SK-N-SH (cell line): ENCODE results near the gene DDX17. TPM values are rescaled to one million over a fixed set of nuclear protein-coding genes. Genes with fewer than 3 reads are reported as not detected.

ENCODE experiments used
- CTCF ChIA-PET: fragments of 300-600, 350-600 bp; formaldehyde crosslinking; extraction: SDS; loops from one replicate; lab custom pipeline; 2021; lab: Yijun Ruan, JAX
- POLR2A ChIA-PET: fragments of 350-600 bp; sonication (Branson Sonifier 250); formaldehyde crosslinking; extraction: SDS; loops from one replicate; lab custom pipeline; 2020; ENCODE audit warnings: antibody characterized with exemption, inconsistent platforms; lab: Yijun Ruan, JAX
- DNase-seq: peaks from one replicate; pipeline ENCODE4 v3.0.0; 2012
- H2AFZ ChIP-seq: fragments of 200-600 bp; sonication (generic); 2 replicates; pipeline ENCODE4 v1.8.1; 2016; ENCODE audit warnings: antibody characterized with exemption, mild to moderate bottlenecking, low read depth
- H3F3A ChIP-seq: fragments of 200-600 bp; sonication (generic); replicated peaks from 2 replicates; pipeline ENCODE3; 2016; ENCODE audit warnings: antibody characterized with exemption, mild to moderate bottlenecking; ENCODE audit not compliant: insufficient read depth
- H3K27ac ChIP-seq, 2 experiments: fragments of 200-500 bp in 1 of 2; fragments of 200-600 bp in 1 of 2; sonication (Bioruptor generic) in 1 of 2; sonication (generic), shearing (Covaris generic) in 1 of 2; 2 replicates each; pipeline versions ENCODE4 v1.5.1 to v1.6.1; 2014 to 2016; ENCODE audit warnings: low read depth in 2 of 2, inconsistent platforms in 1 of 2, low read length in 1 of 2, mild to moderate bottlenecking in 1 of 2, mixed read lengths in 1 of 2
- H3K27me3 ChIP-seq: fragments of 200-600 bp; sonication (generic), shearing (Covaris generic); 2 replicates; pipeline ENCODE4 v1.6.1; 2016; ENCODE audit warnings: mixed run types; ENCODE audit not compliant: insufficient read depth
- H3K36me3 ChIP-seq, 2 experiments: fragments of 200-500 bp in 1 of 2; fragments of 200-600 bp in 1 of 2; sonication (Bioruptor generic) in 1 of 2; sonication (generic) in 1 of 2; replicated peaks in 1 of 2; 2 replicates each; pipeline versions ENCODE3 to v1.5.1; 2014 to 2016; ENCODE audit warnings: low read length in 1 of 2, mild to moderate bottlenecking in 1 of 2; ENCODE audit not compliant: insufficient read depth in 2 of 2, control insufficient read depth in 1 of 2
- H3K4me1 ChIP-seq, 2 experiments: fragments of 200-500 bp in 1 of 2; fragments of 200-600 bp in 1 of 2; sonication (Bioruptor generic) in 1 of 2; sonication (generic), shearing (Covaris generic) in 1 of 2; 2 replicates each; pipeline versions ENCODE4 v1.5.1 to v1.6.1; 2014 to 2016; ENCODE audit warnings: low read depth in 1 of 2, low read length in 1 of 2, mixed run types in 1 of 2; ENCODE audit not compliant: insufficient read depth in 2 of 2, control insufficient read depth in 1 of 2
- H3K4me2 ChIP-seq: fragments of 200-600 bp; sonication (generic), shearing (Covaris generic); 2 replicates; pipeline ENCODE4 v1.6.1; 2017; ENCODE audit warnings: mixed run types
- H3K4me3 ChIP-seq, 2 experiments: fragments of 200-500 bp in 1 of 2; fragments of 200-600 bp in 1 of 2; sonication (Bioruptor generic) in 1 of 2; sonication (generic), shearing (Covaris generic) in 1 of 2; 2 replicates each; pipeline versions ENCODE4 v1.5.1 to v1.8.1; 2014 to 2016; ENCODE audit warnings: low read depth in 2 of 2, inconsistent platforms in 1 of 2, low read length in 1 of 2, mild to moderate bottlenecking in 1 of 2, mixed read lengths in 1 of 2, moderate library complexity in 1 of 2
- H3K79me2 ChIP-seq: fragments of 200-600 bp; sonication (generic); 2 replicates; pipeline ENCODE4 v1.8.1; 2017; ENCODE audit warnings: mild to moderate bottlenecking; ENCODE audit not compliant: insufficient read depth
- H3K9ac ChIP-seq: fragments of 200-600 bp; sonication (generic); 2 replicates; pipeline ENCODE4 v1.6.1; 2017; ENCODE audit warnings: mixed run types
- H3K9me2 ChIP-seq: fragments of 200-600 bp; sonication (generic); 2 replicates; pipeline ENCODE4 v1.6.1; 2017; ENCODE audit warnings: mixed run types
- H3K9me3 ChIP-seq: fragments of 200-600 bp; sonication (generic); 2 replicates; pipeline ENCODE4 v1.6.1; 2017; ENCODE audit warnings: mixed run types, mild to moderate bottlenecking, moderate library complexity
- H4K20me1 ChIP-seq: fragments of 200-600 bp; sonication (generic); 2 replicates; pipeline ENCODE4 v1.6.1; 2017; ENCODE audit warnings: mild to moderate bottlenecking, mixed run types; ENCODE audit not compliant: insufficient read depth
- CHD2 ChIP-seq: fragments of 150-350 bp; IDR thresholded peaks from 2 replicates; pipeline ENCODE4 v1.6.1; 2018; ENCODE audit warnings: low read length; ENCODE audit not compliant: partially characterized antibody
- CTCF ChIP-seq: fragments of 200-600 bp; sonication (generic); IDR thresholded peaks from 2 replicates; pipeline ENCODE4 v1.6.1; 2017; ENCODE audit warnings: antibody characterized with exemption, mild to moderate bottlenecking, moderate library complexity
- EZH2phosphoT487 ChIP-seq: fragments of 200-600 bp; sonication (generic); IDR thresholded peaks from 2 replicates; pipeline ENCODE4 v1.6.1; 2017; ENCODE audit warnings: low read depth, mixed run types, mild to moderate bottlenecking, antibody characterized with exemption, moderate library complexity, borderline replicate concordance
- GABPA ChIP-seq: IDR thresholded peaks from 2 replicates; pipeline ENCODE4 v1.4.0; 2012; ENCODE audit warnings: low read depth, mild to moderate bottlenecking
- MAX ChIP-seq: IDR thresholded peaks from 2 replicates; pipeline ENCODE4 v1.4.0; 2012; ENCODE audit warnings: low read depth
- NFIC ChIP-seq: IDR thresholded peaks from 2 replicates; pipeline ENCODE4 v1.4.0; 2012; ENCODE audit warnings: borderline replicate concordance
- NRF1 ChIP-seq: IDR thresholded peaks from 2 replicates; pipeline ENCODE4 v1.6.1; 2012; ENCODE audit warnings: low read depth, mild to moderate bottlenecking, low read length
- RAD21 ChIP-seq: IDR thresholded peaks from 2 replicates; pipeline ENCODE4 v1.6.1; 2012; ENCODE audit warnings: mild to moderate bottlenecking, low read length
- RCOR1 ChIP-seq: fragments of 150-350 bp; IDR thresholded peaks from 2 replicates; pipeline ENCODE4 v1.6.1; 2017; ENCODE audit warnings: antibody characterized with exemption, low read length
- RFX5 ChIP-seq: IDR thresholded peaks from 2 replicates; pipeline ENCODE4 v1.6.1; 2012; ENCODE audit warnings: mild to moderate bottlenecking, improper control_type of control experiment, low read length
- SIN3A ChIP-seq: IDR thresholded peaks from 2 replicates; pipeline ENCODE4 v1.6.1; 2012; ENCODE audit warnings: low read depth, mild to moderate bottlenecking, low read length, moderate library complexity, borderline replicate concordance
- SMC3 ChIP-seq: IDR thresholded peaks from 2 replicates; pipeline ENCODE4 v1.6.1; 2012; ENCODE audit warnings: low read depth, low read length, improper control_type of control experiment
- TEAD4 ChIP-seq: IDR thresholded peaks from 2 replicates; pipeline ENCODE4 v1.4.0; 2012; ENCODE audit warnings: mild to moderate bottlenecking, borderline replicate concordance; ENCODE audit not compliant: insufficient read depth
- USF1 ChIP-seq: IDR thresholded peaks from 2 replicates; pipeline ENCODE4 v1.4.0; 2012; ENCODE audit warnings: low read depth, borderline replicate concordance
- USF2 ChIP-seq: fragments of 150-350 bp; IDR thresholded peaks from 2 replicates; pipeline ENCODE4 v1.6.1; 2017; ENCODE audit warnings: antibody characterized with exemption, low read length, low read depth, borderline replicate concordance
- ZBTB33 ChIP-seq: IDR thresholded peaks from 2 replicates; pipeline ENCODE4 v1.4.0; 2012; ENCODE audit warnings: low read depth, borderline replicate concordance
- WGBS: methylation state at CpG from one replicate; pipeline ENCODE4 v1.1.6; 2017; ENCODE audit warnings: low lambda C conversion rate; 5-methylcytosine and 5-hydroxymethylcytosine counted together
- polyA plus RNA-seq, 3 experiments: library from polyadenylated mRNA; depleted of rRNA; stranded (reverse); fragments of >200 nt; gene quantifications; 2 replicates each; pipeline ENCODE4 v1.2.3, GENCODE V29; 2012

The DDX17 gene
- polyA plus RNA-seq, 1 of the 3 experiments (the other 2 are of a cell fraction), result 111 TPM

- TF ChIP-seq ZBTB33, result no peak
- TF ChIP-seq NRF1, result no peak
- TF ChIP-seq, all 33 proteins: peak for 0
Measured at GRCh38 chr22:38453066-38453672, 52.9 kb downstream of the DDX17 start (continued).

GRCh38 chr22:38452373-38453065, 53.6 kb downstream of the DDX17 start:
- Histone ChIP-seq H3K27me3 (no peaks in the 10 kb centered on the region; the same call in 1 of the 2 replicates), H2AFZ (no peak overlapping the region), H3K4me3 (no peak overlapping the region), H3K9me2 (no peaks in the 10 kb centered on the region), H3K4me2 (no peak overlapping the region), H3K27ac (no peak overlapping the region), H4K20me1 (no peaks in the 10 kb centered on the region), H3K4me1 (peaks cover 0 to 8% of the 10 kb centered on the region in 2 experiments; a peak in 1 of 4 replicates), H3K9ac (no peak overlapping the region), H3K9me3 (no peaks in the 10 kb centered on the region), H3K79me2 (no peaks in the 10 kb centered on the region), H3F3A (no peaks in the 10 kb centered on the region), H3K36me3 (no peaks in the 10 kb centered on the region)
- TF ChIP-seq TEAD4, result no peak
- TF ChIP-seq RFX5, result no peak
- TF ChIP-seq GABPA, result no peak
- no peak for TF ChIP-seq NRF1
- no peak for TF ChIP-seq RCOR1
- TF ChIP-seq EZH2phosphoT487, result no peak
- no peak for TF ChIP-seq NFIC
- no peak for TF ChIP-seq SIN3A
- no peak for TF ChIP-seq CTCF
- no peak for TF ChIP-seq CHD2
- TF ChIP-seq MAX, result no peak
- no peak for TF ChIP-seq SMC3
- no peak for TF ChIP-seq USF2
- TF ChIP-seq USF1, result no peak
- TF ChIP-seq RAD21, result no peak
- POLR2A ChIA-PET, result no interaction called here
- CTCF ChIA-PET, result interaction anchor here (1.5 kb wide), 1 partner anchor 15 kb away, joined by 3 read pairs; the partner anchor contains the start of gene KDELR3
- DNase-seq, result no peak
- 53% methylated on average over 15 of the region's 25 CpGs for WGBS
